DND-41 (cell line): ENCODE measurements around the gene LYL1.

ENCODE experiments used
- ATAC-seq: fragments of 200-7000 bp; cut with Tn5 transposase; 3 replicates; pipeline ENCODE4 v1.9.1; 2021; ENCODE audit warnings: low read depth; ENCODE audit not compliant: insufficient read depth
- DNase-seq: peaks from one replicate; pipeline ENCODE4 v3.0.0-alpha.2; 2020
- H2AFZ ChIP-seq: 2 replicates; pipeline ENCODE4 v1.6.0; 2012; ENCODE audit warnings: low read depth, low read length
- H3K27ac ChIP-seq: 2 replicates; pipeline ENCODE4 v1.5.1; 2012; ENCODE audit warnings: low read length, inconsistent platforms
- H3K27me3 ChIP-seq: fragments of 200-600 bp; sonication (generic); 2 replicates; pipeline ENCODE4 v1.6.0; 2012; ENCODE audit warnings: low read length, mild to moderate bottlenecking, inconsistent platforms; ENCODE audit not compliant: insufficient read depth, poor library complexity
- H3K36me3 ChIP-seq: 2 replicates; pipeline ENCODE4 v1.5.1; 2012; ENCODE audit warnings: low read length, inconsistent platforms; ENCODE audit not compliant: insufficient read depth
- H3K4me1 ChIP-seq: 2 replicates; pipeline ENCODE4 v1.5.1; 2012; ENCODE audit warnings: mild to moderate bottlenecking, low read length; ENCODE audit not compliant: insufficient read depth
- H3K4me2 ChIP-seq: 2 replicates; pipeline ENCODE4 v1.6.0; 2012; ENCODE audit warnings: mild to moderate bottlenecking, moderate library complexity, low read length, inconsistent platforms; ENCODE audit not compliant: insufficient read depth
- H3K4me3 ChIP-seq, 2 experiments: fragments of 200-600 bp in 1 of 2; shearing (Covaris generic) in 1 of 2; 2 replicates each; pipeline ENCODE4 v1.5.1; 2012 to 2016; ENCODE audit warnings: inconsistent platforms in 2 of 2, low read length in 2 of 2, mild to moderate bottlenecking in 2 of 2, low read depth in 1 of 2, moderate library complexity in 1 of 2
- H3K79me2 ChIP-seq: 2 replicates; pipeline ENCODE4 v1.6.0; 2012; ENCODE audit warnings: low read length, inconsistent platforms; ENCODE audit not compliant: insufficient read depth
- H3K9ac ChIP-seq: 2 replicates; pipeline ENCODE4 v1.6.0; 2012; ENCODE audit warnings: low read depth, mild to moderate bottlenecking, inconsistent platforms, low read length, moderate library complexity
- H3K9me3 ChIP-seq: 2 replicates; pipeline ENCODE4 v1.5.1; 2012; ENCODE audit warnings: low read length, moderate library complexity, mild to moderate bottlenecking, inconsistent platforms; ENCODE audit not compliant: insufficient read depth, severe bottlenecking
- H4K20me1 ChIP-seq: 2 replicates; pipeline ENCODE4 v1.6.0; 2012; ENCODE audit warnings: low read length; ENCODE audit not compliant: insufficient read depth
- CTCF ChIP-seq: IDR thresholded peaks from 2 replicates; pipeline ENCODE4 v1.5.1; 2012; ENCODE audit warnings: borderline replicate concordance, low read length, moderate library complexity, mild to moderate bottlenecking; ENCODE audit not compliant: poor library complexity, severe bottlenecking; ENCODE audit errors: extremely low read depth
- EZH2 ChIP-seq: IDR thresholded peaks from 3 replicates; pipeline ENCODE4 v1.6.1; 2012; ENCODE audit warnings: borderline replicate concordance, low read depth, mild to moderate bottlenecking, moderate library complexity, low read length, inconsistent platforms; ENCODE audit not compliant: severe bottlenecking

Gene LYL1

GRCh38 chr19:13056052-13056660 lies 46.5 kb downstream of the LYL1 start:
- Histone ChIP-seq H3K27me3 (peaks cover 2% of the 10 kb centered on the region), H4K20me1 (peaks cover 45% of the 10 kb centered on the region), H3K9me3 (no peaks in the 10 kb centered on the region), H3K4me1 (peaks cover 21% of the 10 kb centered on the region), H3K36me3 (no peaks in the 10 kb centered on the region), H3K79me2 (no peaks in the 10 kb centered on the region), H3K27ac (no peak overlapping the region), H3K9ac (no peak overlapping the region), H3K4me2 (no peak overlapping the region), H3K4me3 (no peak overlapping the region), H2AFZ (no peak overlapping the region)
- ATAC-seq (no peak), DNase-seq (no peak)
- no peak for TF ChIP-seq CTCF

GRCh38 chr19:13055213-13056051 lies 47.2 kb downstream of the LYL1 start:
- no peak for TF ChIP-seq EZH2
- TF ChIP-seq CTCF: no peak
- Histone ChIP-seq H3K4me1 (peaks cover 18% of the 10 kb centered on the region), H3K27ac (no peak overlapping the region), H3K9ac (no peak overlapping the region), H3K36me3 (no peaks in the 10 kb centered on the region), H2AFZ (no peak overlapping the region), H4K20me1 (peaks cover 48% of the 10 kb centered on the region), H3K27me3 (no peaks in the 10 kb centered on the region), H3K4me3 (no peak overlapping the region), H3K9me3 (no peaks in the 10 kb centered on the region), H3K4me2 (no peak overlapping the region), H3K79me2 (no peaks in the 10 kb centered on the region)
- ATAC-seq (no peak), DNase-seq (no peak)

GRCh38 chr19:13054626-13055212 lies 47.9 kb downstream of the LYL1 start:
- no peak for TF ChIP-seq EZH2
- no peak for TF ChIP-seq CTCF
- H3K79me2 ChIP-seq: no peaks in the 10 kb centered on the region
- H4K20me1 ChIP-seq: peaks cover 44% of the 10 kb centered on the region
- no peak for ATAC-seq
- no peak for DNase-seq
- no peak overlapping the region for H3K27ac ChIP-seq
- no peaks in the 10 kb centered on the region for H3K36me3 ChIP-seq
- no peak overlapping the region for H3K9ac ChIP-seq
- no peaks in the 10 kb centered on the region for H3K9me3 ChIP-seq
- H2AFZ ChIP-seq: no peak overlapping the region
- no peak overlapping the region for H3K4me2 ChIP-seq
- no peak overlapping the region for H3K4me3 ChIP-seq
- no peaks in the 10 kb centered on the region for H3K27me3 ChIP-seq
- peaks cover 16% of the 10 kb centered on the region for H3K4me1 ChIP-seq
